ENCODE measurements around the gene PDE2A.

GRCh38 chr11:72704028-72704782 lies 30.0 kb upstream of the PDE2A start:
- TF ChIP-seq EZH2 (IDR thresholded peaks at IDR 0.05; ENCODE audit: low read depth): no peak
- TF ChIP-seq, protein P1, sequence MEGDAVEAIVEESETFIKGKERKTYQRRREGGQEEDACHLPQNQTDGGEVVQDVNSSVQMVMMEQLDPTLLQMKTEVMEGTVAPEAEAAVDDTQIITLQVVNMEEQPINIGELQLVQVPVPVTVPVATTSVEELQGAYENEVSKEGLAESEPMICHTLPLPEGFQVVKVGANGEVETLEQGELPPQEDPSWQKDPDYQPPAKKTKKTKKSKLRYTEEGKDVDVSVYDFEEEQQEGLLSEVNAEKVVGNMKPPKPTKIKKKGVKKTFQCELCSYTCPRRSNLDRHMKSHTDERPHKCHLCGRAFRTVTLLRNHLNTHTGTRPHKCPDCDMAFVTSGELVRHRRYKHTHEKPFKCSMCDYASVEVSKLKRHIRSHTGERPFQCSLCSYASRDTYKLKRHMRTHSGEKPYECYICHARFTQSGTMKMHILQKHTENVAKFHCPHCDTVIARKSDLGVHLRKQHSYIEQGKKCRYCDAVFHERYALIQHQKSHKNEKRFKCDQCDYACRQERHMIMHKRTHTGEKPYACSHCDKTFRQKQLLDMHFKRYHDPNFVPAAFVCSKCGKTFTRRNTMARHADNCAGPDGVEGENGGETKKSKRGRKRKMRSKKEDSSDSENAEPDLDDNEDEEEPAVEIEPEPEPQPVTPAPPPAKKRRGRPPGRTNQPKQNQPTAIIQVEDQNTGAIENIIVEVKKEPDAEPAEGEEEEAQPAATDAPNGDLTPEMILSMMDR (conservative IDR thresholded peaks at IDR 0.05): no peak; the same call in 1 of the 2 replicates

Measured in PC-9 (cell line).